Measurements from ENCODE around the gene RAX2.
A peak's percentile ranks its signal among the peaks of the same experiment; 100 is the strongest.
"Not testable (repeated sequence)": the region's sequence is repeated elsewhere in the genome, so short reads cannot be mapped to it uniquely, and the experiment has no call there.

The RAX2 gene

GRCh38 chr19:3771906-3772455, at the start of gene RAX2:
RAX2 (minus strand) TSS chr19:3772228; CDS start chr19:3771742, 486 bp downstream.
- DNase-seq (ENCODE audit: low read depth in 2 of 3, low spot score in 1 of 3): no peak

- no peak for DNase-seq (ENCODE audit: low read depth in 2 of 3, low spot score in 1 of 3)
These were observed 49.1 kb upstream of the RAX2 start for GRCh38 chr19:3821156-3821555.

GRCh38 chr19:3819989-3820388, 48.0 kb upstream of the RAX2 start:
- DNase-seq (ENCODE audit: low read depth in 2 of 3, low spot score in 1 of 3): no peak

- DNase-seq (ENCODE audit: low read depth in 2 of 3, low spot score in 1 of 3): no peak
These were observed 46.9 kb upstream of the RAX2 start for GRCh38 chr19:3818918-3819317.

- peak; percentile 14 to 57 (median 36) for DNase-seq (ENCODE audit: low read depth in 2 of 3, low spot score in 1 of 3)
These were observed 46.4 kb upstream of the RAX2 start for GRCh38 chr19:3818466-3818865.

- DNase-seq (ENCODE audit: low read depth in 2 of 3, low spot score in 1 of 3): no peak
These were observed 45.7 kb upstream of the RAX2 start for GRCh38 chr19:3817761-3818160.

- no peak for DNase-seq (ENCODE audit: low read depth in 2 of 3, low spot score in 1 of 3)
These were observed 44.7 kb upstream of the RAX2 start for GRCh38 chr19:3816566-3817218.

- not testable (repeated sequence) for DNase-seq (ENCODE audit: low read depth in 2 of 3, low spot score in 1 of 3)
These were observed 44.1 kb upstream of the RAX2 start for GRCh38 chr19:3816148-3816547.

- DNase-seq (ENCODE audit: low read depth in 2 of 3, low spot score in 1 of 3): no peak
These were observed 42.6 kb upstream of the RAX2 start for GRCh38 chr19:3814648-3815047.

GRCh38 chr19:3813473-3814392, 41.7 kb upstream of the RAX2 start:
- no peak for DNase-seq (ENCODE audit: low read depth in 2 of 3, low spot score in 1 of 3)

GRCh38 chr19:3810708-3811355, 38.8 kb upstream of the RAX2 start:
- DNase-seq (ENCODE audit: low read depth in 2 of 3, low spot score in 1 of 3): no peak

GRCh38 chr19:3809881-3810707, 38.1 kb upstream of the RAX2 start:
- no peak for DNase-seq (ENCODE audit: low read depth in 2 of 3, low spot score in 1 of 3)

- DNase-seq (ENCODE audit: low read depth in 2 of 3, low spot score in 1 of 3): no peak
These were observed 36.6 kb upstream of the RAX2 start for GRCh38 chr19:3808420-3809143.

- DNase-seq (ENCODE audit: low read depth in 2 of 3, low spot score in 1 of 3): no peak
These were observed 35.7 kb upstream of the RAX2 start for GRCh38 chr19:3807574-3808354.

GRCh38 chr19:3807131-3807480, 35.1 kb upstream of the RAX2 start:
- DNase-seq (ENCODE audit: low read depth in 2 of 3, low spot score in 1 of 3): no peak

- DNase-seq (ENCODE audit: low read depth in 2 of 3, low spot score in 1 of 3): no peak
These were observed 33.8 kb upstream of the RAX2 start for GRCh38 chr19:3805859-3806258.

GRCh38 chr19:3804429-3804828, 32.4 kb upstream of the RAX2 start:
- no peak for DNase-seq (ENCODE audit: low read depth in 2 of 3, low spot score in 1 of 3)

GRCh38 chr19:3803986-3804385, 32.0 kb upstream of the RAX2 start:
- no peak for DNase-seq (ENCODE audit: low read depth in 2 of 3, low spot score in 1 of 3)

- no peak for DNase-seq (ENCODE audit: low read depth in 2 of 3, low spot score in 1 of 3)
These were observed 31.3 kb upstream of the RAX2 start for GRCh38 chr19:3803114-3803888.

Measured in stimulated activated CD4-positive, alpha-beta T cell treated with anti-CD3 and anti-CD28 coated beads, Interleukin-12 subunit alpha, Interleukin-12 subunit beta, amount 100 ng/mL, for 48 hours (primary cell).